Suprapubic skin (tissue), 4 donors: ENCODE data around the gene ZBTB4.

Experiments used
- EP300 ChIP-seq: sonication (generic); formaldehyde crosslinking; IDR thresholded peaks from one replicate; pipeline ENCODE4 v1.6.1; 2017; ENCODE audit warnings: antibody characterized with exemption
- POLR2A ChIP-seq, 2 donors: fragments of 450-650 bp; IDR thresholded peaks; one replicate each; pipeline ENCODE4 v1.6.1; 2017; ENCODE audit warnings: antibody characterized with exemption in 2 of 2, mild to moderate bottlenecking in 2 of 2, moderate library complexity in 2 of 2
- POLR2AphosphoS5 ChIP-seq, 3 donors: sonication (generic); formaldehyde crosslinking; IDR thresholded peaks; one replicate each; pipeline ENCODE4 v1.6.1; 2017; ENCODE audit warnings: antibody characterized with exemption in 3 of 3
- TF ChIP-seq, protein P1 (sequence below), 2 donors: fragments of 200-600 bp in 1 of 2; fragments of 450-650 bp in 1 of 2; sonication (generic) in 1 of 2; IDR thresholded peaks; one replicate each; pipeline ENCODE4 v1.5.1; 2016 to 2019; ENCODE audit warnings: antibody characterized with exemption in 2 of 2, mild to moderate bottlenecking in 1 of 2, moderate library complexity in 1 of 2

DNA sequence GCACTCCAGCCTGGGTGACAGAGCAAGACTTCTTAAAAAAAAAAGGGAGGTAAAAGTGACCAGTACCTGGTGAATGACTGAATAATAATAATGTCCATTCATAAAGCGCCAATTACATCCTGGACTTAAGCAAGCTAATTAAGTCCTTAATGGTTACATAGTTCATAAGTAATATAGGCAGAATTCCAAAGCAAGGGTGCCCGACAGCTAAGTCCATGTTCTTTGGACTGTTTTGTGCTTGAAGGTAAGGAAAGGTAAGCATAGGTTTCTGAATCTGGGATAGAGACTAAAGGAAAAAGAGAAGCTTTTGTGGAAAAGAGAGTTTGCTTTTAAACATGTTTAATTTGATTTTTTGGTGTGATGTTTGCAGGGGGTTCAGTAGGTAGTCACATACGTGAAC lies 14.5 kb upstream of the ZBTB4 start:
- TF ChIP-seq, protein P1, sequence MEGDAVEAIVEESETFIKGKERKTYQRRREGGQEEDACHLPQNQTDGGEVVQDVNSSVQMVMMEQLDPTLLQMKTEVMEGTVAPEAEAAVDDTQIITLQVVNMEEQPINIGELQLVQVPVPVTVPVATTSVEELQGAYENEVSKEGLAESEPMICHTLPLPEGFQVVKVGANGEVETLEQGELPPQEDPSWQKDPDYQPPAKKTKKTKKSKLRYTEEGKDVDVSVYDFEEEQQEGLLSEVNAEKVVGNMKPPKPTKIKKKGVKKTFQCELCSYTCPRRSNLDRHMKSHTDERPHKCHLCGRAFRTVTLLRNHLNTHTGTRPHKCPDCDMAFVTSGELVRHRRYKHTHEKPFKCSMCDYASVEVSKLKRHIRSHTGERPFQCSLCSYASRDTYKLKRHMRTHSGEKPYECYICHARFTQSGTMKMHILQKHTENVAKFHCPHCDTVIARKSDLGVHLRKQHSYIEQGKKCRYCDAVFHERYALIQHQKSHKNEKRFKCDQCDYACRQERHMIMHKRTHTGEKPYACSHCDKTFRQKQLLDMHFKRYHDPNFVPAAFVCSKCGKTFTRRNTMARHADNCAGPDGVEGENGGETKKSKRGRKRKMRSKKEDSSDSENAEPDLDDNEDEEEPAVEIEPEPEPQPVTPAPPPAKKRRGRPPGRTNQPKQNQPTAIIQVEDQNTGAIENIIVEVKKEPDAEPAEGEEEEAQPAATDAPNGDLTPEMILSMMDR (IDR thresholded peaks at IDR 0.05): no peak
- TF ChIP-seq EP300 (no peak), POLR2A (IDR thresholded peaks at IDR 0.05) (no peak), POLR2AphosphoS5 (IDR thresholded peaks at IDR 0.05) (no peak)
